Measurements from ENCODE around the gene FOXP1.

Gene FOXP1

GRCh38 chr3:71231680-71232079 lies 351.8 kb downstream of the FOXP1 start:
- Histone ChIP-seq H3K9ac (ENCODE audit: low read length in 2 of 2) (no peak overlapping the region), H3K27ac (ENCODE audit: low read length) (no peak overlapping the region), H3K9me3 (ENCODE audit: control insufficient read depth in 2 of 2, low read length in 2 of 2) (no peaks in the 10 kb centered on the region), H3K36me3 (ENCODE audit: control insufficient read depth in 2 of 2, insufficient read depth in 2 of 2, low read length in 2 of 2) (no peaks in the 10 kb centered on the region), H3K4me1 (ENCODE audit: control insufficient read depth, insufficient read depth, low read length) (peaks cover 5% of the 10 kb centered on the region), H3K27me3 (ENCODE audit: control insufficient read depth in 1 of 2, insufficient read depth in 2 of 2, low read length in 2 of 2) (no peaks in the 10 kb centered on the region), H3K4me3 (ENCODE audit: low read length in 2 of 2) (no peak overlapping the region)

- H3K36me3 ChIP-seq (ENCODE audit: control insufficient read depth in 2 of 2, insufficient read depth in 2 of 2, low read length in 2 of 2), result no peaks in the 10 kb centered on the region
- no peaks in the 10 kb centered on the region for H3K27me3 ChIP-seq (ENCODE audit: control insufficient read depth in 1 of 2, insufficient read depth in 2 of 2, low read length in 2 of 2)
- H3K9ac ChIP-seq (ENCODE audit: low read length in 2 of 2), result no peak overlapping the region
- no peaks in the 10 kb centered on the region for H3K9me3 ChIP-seq (ENCODE audit: control insufficient read depth in 2 of 2, low read length in 2 of 2)
- peaks cover 15% of the 10 kb centered on the region for H3K4me1 ChIP-seq (ENCODE audit: control insufficient read depth, insufficient read depth, low read length)
- H3K4me3 ChIP-seq (ENCODE audit: low read length in 2 of 2), result no peak overlapping the region
- H3K27ac ChIP-seq (ENCODE audit: low read length), result peak overlapping the region; percentile 18
Measured at GRCh38 chr3:71229905-71230657, 353.4 kb downstream of the FOXP1 start.

- Histone ChIP-seq H3K9ac (ENCODE audit: low read length in 2 of 2) (no peak overlapping the region), H3K27me3 (ENCODE audit: control insufficient read depth in 1 of 2, insufficient read depth in 2 of 2, low read length in 2 of 2) (no peaks in the 10 kb centered on the region), H3K27ac (ENCODE audit: low read length) (no peak overlapping the region), H3K36me3 (ENCODE audit: control insufficient read depth in 2 of 2, insufficient read depth in 2 of 2, low read length in 2 of 2) (no peaks in the 10 kb centered on the region), H3K9me3 (ENCODE audit: control insufficient read depth in 2 of 2, low read length in 2 of 2) (no peaks in the 10 kb centered on the region), H3K4me3 (ENCODE audit: low read length in 2 of 2) (no peak overlapping the region), H3K4me1 (ENCODE audit: control insufficient read depth, insufficient read depth, low read length) (peaks cover 22% of the 10 kb centered on the region)
Measured at GRCh38 chr3:71228156-71228866, 355.2 kb downstream of the FOXP1 start.

- H3K36me3 ChIP-seq (ENCODE audit: control insufficient read depth in 2 of 2, insufficient read depth in 2 of 2, low read length in 2 of 2), result no peaks in the 10 kb centered on the region
- peaks cover 22% of the 10 kb centered on the region for H3K4me1 ChIP-seq (ENCODE audit: control insufficient read depth, insufficient read depth, low read length)
- no peak overlapping the region for H3K9ac ChIP-seq (ENCODE audit: low read length in 2 of 2)
- peak overlapping the region; percentile 85 for H3K27ac ChIP-seq (ENCODE audit: low read length)
- H3K4me3 ChIP-seq (ENCODE audit: low read length in 2 of 2), result no peak overlapping the region
- no peaks in the 10 kb centered on the region for H3K27me3 ChIP-seq (ENCODE audit: control insufficient read depth in 1 of 2, insufficient read depth in 2 of 2, low read length in 2 of 2)
- H3K9me3 ChIP-seq (ENCODE audit: control insufficient read depth in 2 of 2, low read length in 2 of 2), result no peaks in the 10 kb centered on the region
Measured at GRCh38 chr3:71227270-71227661, 356.3 kb downstream of the FOXP1 start.

- peak overlapping the region; percentile 85 for H3K27ac ChIP-seq (ENCODE audit: low read length)
- peak overlapping the region; percentile 14 to 32 for H3K9ac ChIP-seq (ENCODE audit: low read length in 2 of 2)
- H3K4me1 ChIP-seq (ENCODE audit: control insufficient read depth, insufficient read depth, low read length), result peaks cover 22% of the 10 kb centered on the region
- no peaks in the 10 kb centered on the region for H3K36me3 ChIP-seq (ENCODE audit: control insufficient read depth in 2 of 2, insufficient read depth in 2 of 2, low read length in 2 of 2)
- peak overlapping the region; percentile 48 to 71 for H3K4me3 ChIP-seq (ENCODE audit: low read length in 2 of 2)
- no peaks in the 10 kb centered on the region for H3K9me3 ChIP-seq (ENCODE audit: control insufficient read depth in 2 of 2, low read length in 2 of 2)
- no peaks in the 10 kb centered on the region for H3K27me3 ChIP-seq (ENCODE audit: control insufficient read depth in 1 of 2, insufficient read depth in 2 of 2, low read length in 2 of 2)
Measured at GRCh38 chr3:71226565-71227269, 356.8 kb downstream of the FOXP1 start.

DNA sequence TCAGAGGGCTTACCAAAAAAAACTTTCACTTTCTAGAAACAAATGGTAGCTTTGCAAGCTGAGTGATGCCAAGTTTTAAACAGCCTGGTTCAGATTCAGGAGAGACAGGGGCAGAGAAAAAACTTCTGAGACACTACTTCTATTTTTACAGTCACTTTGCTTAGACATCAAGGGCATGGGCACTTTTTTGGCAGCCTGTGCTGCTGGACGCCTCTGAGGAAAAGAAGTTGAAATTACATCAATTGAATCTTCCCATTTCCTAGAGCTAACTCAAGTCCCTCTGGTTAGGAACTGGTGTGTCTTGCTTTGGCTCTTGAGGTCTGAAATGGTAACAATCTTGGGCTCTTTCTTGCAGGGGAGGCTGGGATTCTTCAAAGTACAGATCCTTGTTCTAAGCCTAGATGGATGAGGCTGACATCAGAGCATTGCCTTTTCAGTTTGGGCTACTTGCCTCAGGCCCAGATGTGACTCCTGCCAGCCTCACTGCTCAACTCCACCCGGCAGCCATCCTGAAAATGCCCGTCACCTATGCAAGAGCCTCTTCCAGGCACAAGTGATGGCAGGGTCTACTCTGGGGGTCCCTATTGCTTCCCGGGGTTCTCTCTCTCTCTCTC lies 357.5 kb downstream of the FOXP1 start:
- Histone ChIP-seq H3K9ac (ENCODE audit: low read length in 2 of 2) (peak overlapping the region; percentile 14 to 36), H3K27me3 (ENCODE audit: control insufficient read depth in 1 of 2, insufficient read depth in 2 of 2, low read length in 2 of 2) (no peaks in the 10 kb centered on the region), H3K36me3 (ENCODE audit: control insufficient read depth in 2 of 2, insufficient read depth in 2 of 2, low read length in 2 of 2) (no peaks in the 10 kb centered on the region), H3K27ac (ENCODE audit: low read length) (peak overlapping the region; percentile 85), H3K4me3 (ENCODE audit: low read length in 2 of 2) (peak overlapping the region; percentile 48 to 71), H3K4me1 (ENCODE audit: control insufficient read depth, insufficient read depth, low read length) (peaks cover 22% of the 10 kb centered on the region), H3K9me3 (ENCODE audit: control insufficient read depth in 2 of 2, low read length in 2 of 2) (no peaks in the 10 kb centered on the region)

- peak overlapping the region; percentile 21 to 36 for H3K9ac ChIP-seq (ENCODE audit: low read length in 2 of 2)
- no peaks in the 10 kb centered on the region for H3K27me3 ChIP-seq (ENCODE audit: control insufficient read depth in 1 of 2, insufficient read depth in 2 of 2, low read length in 2 of 2)
- peak overlapping the region; percentile 85 for H3K27ac ChIP-seq (ENCODE audit: low read length)
- H3K4me3 ChIP-seq (ENCODE audit: low read length in 2 of 2), result peak overlapping the region; percentile 48 to 71
- H3K4me1 ChIP-seq (ENCODE audit: control insufficient read depth, insufficient read depth, low read length), result peaks cover 22% of the 10 kb centered on the region
- H3K36me3 ChIP-seq (ENCODE audit: control insufficient read depth in 2 of 2, insufficient read depth in 2 of 2, low read length in 2 of 2), result no peaks in the 10 kb centered on the region
- H3K9me3 ChIP-seq (ENCODE audit: control insufficient read depth in 2 of 2, low read length in 2 of 2), result no peaks in the 10 kb centered on the region
Measured at GRCh38 chr3:71225002-71225684, 358.4 kb downstream of the FOXP1 start.

DNA sequence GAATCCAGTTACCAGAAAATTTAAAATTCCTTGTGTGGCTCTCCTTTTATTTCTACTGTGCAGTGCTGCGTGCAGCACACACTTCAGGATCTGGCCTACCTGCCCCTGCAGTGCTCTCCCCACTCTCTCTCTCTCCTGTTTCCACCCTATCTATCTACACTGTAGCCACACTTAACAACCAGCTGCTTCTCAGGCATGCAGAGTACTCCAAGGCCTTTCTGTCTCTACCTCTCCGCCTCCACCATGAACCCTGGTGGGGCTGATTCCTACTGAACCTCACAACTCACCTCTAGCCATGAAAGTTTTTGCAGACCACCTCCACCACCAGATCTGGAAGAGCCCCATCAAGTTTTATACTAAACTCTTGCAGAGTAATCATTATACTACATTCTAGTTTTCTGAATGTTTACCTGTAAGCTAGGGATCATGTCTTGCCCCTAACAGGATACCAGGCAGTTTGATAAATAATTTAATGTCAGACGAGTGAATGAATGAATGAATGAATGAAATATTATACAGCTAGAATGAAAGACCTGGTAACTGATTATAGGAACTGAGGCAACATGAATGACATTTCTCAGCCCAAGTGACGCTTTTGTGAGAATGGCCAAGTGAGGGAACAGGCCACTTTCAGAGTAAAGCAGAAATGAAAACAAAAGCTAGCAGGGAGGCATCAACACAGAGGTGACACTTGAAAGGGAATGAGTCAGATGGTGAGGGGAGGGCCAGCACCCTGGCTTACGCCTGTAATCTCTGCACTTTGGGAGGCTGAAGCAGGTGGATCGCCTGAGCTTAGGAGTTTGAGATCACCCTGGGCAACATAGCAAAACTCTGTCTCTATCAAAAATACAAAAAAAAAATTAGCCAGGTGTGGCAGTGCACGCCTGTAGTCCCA lies 363.5 kb downstream of the FOXP1 start:
- Histone ChIP-seq H3K27me3 (ENCODE audit: control insufficient read depth in 1 of 2, insufficient read depth in 2 of 2, low read length in 2 of 2) (no peaks in the 10 kb centered on the region), H3K4me3 (ENCODE audit: low read length in 2 of 2) (no peak overlapping the region), H3K4me1 (ENCODE audit: control insufficient read depth, insufficient read depth, low read length) (peaks cover 7% of the 10 kb centered on the region), H3K9me3 (ENCODE audit: control insufficient read depth in 2 of 2, low read length in 2 of 2) (no peaks in the 10 kb centered on the region), H3K27ac (ENCODE audit: low read length) (no peak overlapping the region), H3K9ac (ENCODE audit: low read length in 2 of 2) (no peak overlapping the region), H3K36me3 (ENCODE audit: control insufficient read depth in 2 of 2, insufficient read depth in 2 of 2, low read length in 2 of 2) (no peaks in the 10 kb centered on the region)

GRCh38 chr3:71218508-71218907 lies 365.0 kb downstream of the FOXP1 start:
- no peaks in the 10 kb centered on the region for H3K4me1 ChIP-seq (ENCODE audit: control insufficient read depth, insufficient read depth, low read length)
- no peak overlapping the region for H3K27ac ChIP-seq (ENCODE audit: low read length)
- no peaks in the 10 kb centered on the region for H3K9me3 ChIP-seq (ENCODE audit: control insufficient read depth in 2 of 2, low read length in 2 of 2)
- no peaks in the 10 kb centered on the region for H3K27me3 ChIP-seq (ENCODE audit: control insufficient read depth in 1 of 2, insufficient read depth in 2 of 2, low read length in 2 of 2)
- H3K36me3 ChIP-seq (ENCODE audit: control insufficient read depth in 2 of 2, insufficient read depth in 2 of 2, low read length in 2 of 2), result no peaks in the 10 kb centered on the region
- H3K4me3 ChIP-seq (ENCODE audit: low read length in 2 of 2), result no peak overlapping the region
- H3K9ac ChIP-seq (ENCODE audit: low read length in 2 of 2), result no peak overlapping the region

Measured in stomach smooth muscle (tissue), 2 donors.